GM13976 (cell line): ENCODE data around the gene LRGUK.

Source experiments
- DNase-seq: peaks from one replicate; pipeline ENCODE4 v3.0.0; 2012; ENCODE audit warnings: low spot score
- CTCF ChIP-seq: IDR thresholded peaks from 2 replicates; pipeline ENCODE4 v1.5.1; 2012; ENCODE audit warnings: borderline replicate concordance, mild to moderate bottlenecking; ENCODE audit not compliant: insufficient read depth; ENCODE audit errors: extremely low read depth, missing control alignments, control extremely low read depth
- in situ Hi-C: fragments of 300-500 bp; cut with MboI; formaldehyde crosslinking; loops from one replicate; pipeline ENCODE4 v1.12.0; 2022; ENCODE audit warnings: low sequenced_read_pairs, mixed read lengths, inconsistent platforms; ENCODE audit not compliant: unreplicated experiment

LRGUK gene

GRCh38 chr7:134122980-134123379, 4.2 kb upstream of the LRGUK start:
- in situ Hi-C loops = no loop called here
- no peak for DNase-seq
- no peak for TF ChIP-seq CTCF

GRCh38 chr7:134126146-134126545, 994 bp upstream of the LRGUK start:
- TF ChIP-seq CTCF = no peak
- no peak for DNase-seq
- in situ Hi-C loops = no loop called here

GRCh38 chr7:134126596-134126965, 559 bp upstream of the LRGUK start:
- DNase-seq = no peak
- in situ Hi-C loops = no loop called here

GRCh38 chr7:134128829-134129228, 1.7 kb downstream of the LRGUK start:
- in situ Hi-C loops = no loop called here
- no peak for DNase-seq
- no peak for TF ChIP-seq CTCF

More at GRCh38 chr7:134126596-134126965, 559 bp upstream of the LRGUK start:
- TF ChIP-seq CTCF = no peak

- no peak for TF ChIP-seq CTCF
- DNase-seq = no peak
- in situ Hi-C loops = no loop called here
Observed at GRCh38 chr7:134129856-134130523, 2.9 kb downstream of the LRGUK start.

- no peak for TF ChIP-seq CTCF
- no peak for DNase-seq
- in situ Hi-C loops = no loop called here
Observed at GRCh38 chr7:134134004-134134403, 6.9 kb downstream of the LRGUK start.
